ENCODE results near the gene SLCO2A1. TPM values are rescaled to one million over a fixed set of nuclear protein-coding genes. Genes with fewer than 3 reads are reported as not detected.

SLCO2A1 gene
- total RNA-seq, 1 donor from 2014 or later, result 2.5 TPM

- Histone ChIP-seq H3K36me3 (ENCODE audit: control insufficient read depth, insufficient read depth, low read length) (no peaks in the 10 kb centered on the region), H3K27me3 (ENCODE audit: control insufficient read depth, insufficient read depth, low read length) (peaks cover 2% of the 10 kb centered on the region), H3K4me3 (ENCODE audit: low read depth, low read length) (no peak overlapping the region)
- no peak for TF ChIP-seq CTCF (IDR thresholded peaks at IDR 0.05; ENCODE audit: insufficient read depth, low read length, poor library complexity, severe bottlenecking)
- DNase-seq (ENCODE audit: low read depth), result no peak
Measured at GRCh38 chr3:133928903-133929607, 100.7 kb downstream of the SLCO2A1 start.

GRCh38 chr3:133928136-133928893, 101.4 kb downstream of the SLCO2A1 start:
- TF ChIP-seq CTCF (IDR thresholded peaks at IDR 0.05; ENCODE audit: insufficient read depth, low read length, poor library complexity, severe bottlenecking), result no peak
- H3K27me3 ChIP-seq (ENCODE audit: control insufficient read depth, insufficient read depth, low read length), result peaks cover 2% of the 10 kb centered on the region
- no peak overlapping the region for H3K4me3 ChIP-seq (ENCODE audit: low read depth, low read length)
- DNase-seq (ENCODE audit: low read depth), result no peak
- no peaks in the 10 kb centered on the region for H3K36me3 ChIP-seq (ENCODE audit: control insufficient read depth, insufficient read depth, low read length)

- Histone ChIP-seq H3K4me3 (ENCODE audit: low read depth, low read length) (peak overlapping the region; percentile 29), H3K27me3 (ENCODE audit: control insufficient read depth, insufficient read depth, low read length) (peaks cover 2% of the 10 kb centered on the region), H3K36me3 (ENCODE audit: control insufficient read depth, insufficient read depth, low read length) (no peaks in the 10 kb centered on the region)
- TF ChIP-seq CTCF (IDR thresholded peaks at IDR 0.05; ENCODE audit: insufficient read depth, low read length, poor library complexity, severe bottlenecking), result peak; percentile 33
- no peak for DNase-seq (ENCODE audit: low read depth)
Measured at GRCh38 chr3:133927540-133928066, 102.1 kb downstream of the SLCO2A1 start.

GRCh38 chr3:133926736-133927539, 102.8 kb downstream of the SLCO2A1 start:
- Histone ChIP-seq H3K4me3 (ENCODE audit: low read depth, low read length) (peak overlapping the region; percentile 29), H3K36me3 (ENCODE audit: control insufficient read depth, insufficient read depth, low read length) (no peaks in the 10 kb centered on the region), H3K27me3 (ENCODE audit: control insufficient read depth, insufficient read depth, low read length) (peaks cover 2% of the 10 kb centered on the region)
- DNase-seq (ENCODE audit: low read depth), result no peak
- peak; percentile 5 for TF ChIP-seq CTCF (IDR thresholded peaks at IDR 0.05; ENCODE audit: insufficient read depth, low read length, poor library complexity, severe bottlenecking)

GRCh38 chr3:133925960-133926735, 103.6 kb downstream of the SLCO2A1 start:
- no peak for DNase-seq (ENCODE audit: low read depth)
- Histone ChIP-seq H3K27me3 (ENCODE audit: control insufficient read depth, insufficient read depth, low read length) (peaks cover 2% of the 10 kb centered on the region), H3K4me3 (ENCODE audit: low read depth, low read length) (no peak overlapping the region), H3K36me3 (ENCODE audit: control insufficient read depth, insufficient read depth, low read length) (no peaks in the 10 kb centered on the region)
- no peak for TF ChIP-seq CTCF (IDR thresholded peaks at IDR 0.05; ENCODE audit: insufficient read depth, low read length, poor library complexity, severe bottlenecking)

Data from kidney epithelial cell (primary cell).